Measurements from ENCODE around the gene CD81. TPM values are rescaled to one million over a fixed set of nuclear protein-coding genes. Genes with fewer than 3 reads are reported as not detected.
A peak's percentile ranks its signal among the peaks of the same experiment; 100 is the strongest.

CD81 gene
- total RNA-seq, 4 donors from 2014 or later: 110 to 265 (median 125) TPM

- peak overlapping the region in 1 of 4 donors; percentile 0 for H3K4me3 ChIP-seq
- DNase-seq: no peak
- TF ChIP-seq CTCF (IDR thresholded peaks at IDR 0.05): no peak
- TF ChIP-seq POLR2A (IDR thresholded peaks at IDR 0.05): no peak
- peaks cover 25 to 80% (median 36%) of the 10 kb centered on the region in 3 donors for H3K36me3 ChIP-seq
- intact Hi-C loops (cut with DNase I): no loop called here
- peak overlapping the region; percentile 62 to 97 (median 81) for H3K27ac ChIP-seq
- H3K4me1 ChIP-seq: peaks cover 53 to 90% (median 59%) of the 10 kb centered on the region in 3 donors
- WGBS, 2 donors: 38 to 44% methylated on average over 3 to 8 of the region's 8 CpGs
- H3K9me3 ChIP-seq: no peaks in the 10 kb centered on the region
- no peaks in the 10 kb centered on the region for H3K27me3 ChIP-seq
Measured at GRCh38 chr11:2390725-2391151, 13.6 kb downstream of the CD81 start.

- H3K4me1 ChIP-seq: peaks cover 50 to 84% (median 53%) of the 10 kb centered on the region in 3 donors
- intact Hi-C loops (cut with DNase I): no loop called here
- TF ChIP-seq CTCF (IDR thresholded peaks at IDR 0.05): no peak
- no peak for TF ChIP-seq POLR2A (IDR thresholded peaks at IDR 0.05)
- no peak overlapping the region for H3K4me3 ChIP-seq
- DNase-seq: no peak
- H3K27me3 ChIP-seq: no peaks in the 10 kb centered on the region
- H3K27ac ChIP-seq: peak overlapping the region; percentile 44 to 97 (median 81)
- no peaks in the 10 kb centered on the region for H3K9me3 ChIP-seq
- peaks cover 29 to 80% (median 42%) of the 10 kb centered on the region in 3 donors for H3K36me3 ChIP-seq
- 60% methylated on average over 2 of the region's 20 CpGs; no CpG with 5 or more reads in 1 of the 2 donors for WGBS, 2 donors
Measured at GRCh38 chr11:2391181-2391975, 14.3 kb downstream of the CD81 start.

- 50% methylated on average over 1 of the region's 26 CpGs; no CpG with 5 or more reads in 1 of the 2 donors for WGBS, 2 donors
- Histone ChIP-seq H3K27ac (peak overlapping the region; percentile 23 to 97 (median 81)), H3K4me1 (peaks cover 39 to 73% (median 42%) of the 10 kb centered on the region in 3 donors), H3K27me3 (no peaks in the 10 kb centered on the region), H3K9me3 (no peaks in the 10 kb centered on the region), H3K36me3 (peaks cover 39 to 82% (median 51%) of the 10 kb centered on the region in 3 donors), H3K4me3 (no peak overlapping the region)
- intact Hi-C loops (cut with DNase I): no loop called here
- no peak for DNase-seq
- TF ChIP-seq POLR2A (IDR thresholded peaks at IDR 0.05): no peak
- TF ChIP-seq CTCF (IDR thresholded peaks at IDR 0.05): no peak
Measured at GRCh38 chr11:2392241-2392959, 15.3 kb downstream of the CD81 start.

GRCh38 chr11:2393111-2393868 is 16.2 kb downstream of the CD81 start:
- TF ChIP-seq CTCF (IDR thresholded peaks at IDR 0.05): no peak
- TF ChIP-seq POLR2A (IDR thresholded peaks at IDR 0.05): no peak
- 70 to 100% methylated on average over 3 to 4 of the region's 27 CpGs for WGBS, 2 donors
- intact Hi-C loops (cut with DNase I): no loop called here

More at GRCh38 chr11:2393111-2393868, 16.2 kb downstream of the CD81 start:
- Histone ChIP-seq H3K4me3 (no peak overlapping the region), H3K27ac (peak overlapping the region; percentile 23 to 97 (median 81)), H3K9me3 (no peaks in the 10 kb centered on the region), H3K4me1 (peaks cover 33 to 66% (median 33%) of the 10 kb centered on the region in 3 donors), H3K36me3 (peaks cover 42 to 83% (median 53%) of the 10 kb centered on the region in 3 donors), H3K27me3 (no peaks in the 10 kb centered on the region)
- no peak for DNase-seq
